MM.1S (cell line): Measurements from ENCODE around the gene MLIP.

Source experiments
- CTCF ChIP-seq: fragments of 300-600 bp; sonication (generic); IDR thresholded peaks from 2 replicates; pipeline ENCODE4 v1.5.1; 2016; ENCODE audit warnings: antibody characterized with exemption, low read length, mixed read lengths
- EZH2 ChIP-seq: fragments of 300-600 bp; sonication (generic); optimal IDR thresholded peaks from 2 replicates; pipeline ENCODE3; 2017; ENCODE audit warnings: low read depth, mild to moderate bottlenecking, antibody characterized with exemption, low read length, mixed read lengths
- EZH2phosphoT487 ChIP-seq: fragments of 300-600 bp; sonication (generic); IDR thresholded peaks from 2 replicates; pipeline ENCODE4 v1.6.1; 2018; ENCODE audit warnings: antibody characterized with exemption, low read length

GRCh38 chr6:54196905-54197304, 85.7 kb downstream of the MLIP start:
- no peak for TF ChIP-seq EZH2
- no peak for TF ChIP-seq CTCF
- TF ChIP-seq EZH2phosphoT487 = no peak
